Dedifferentiated amniotic fluid mesenchymal stem cell (primary cell): ENCODE data around the gene OR4D9.
A peak's percentile ranks its signal among the peaks of the same experiment; 100 is the strongest.
"Not testable (repeated sequence)": the region's sequence is repeated elsewhere in the genome, so short reads cannot be mapped to it uniquely, and the experiment has no call there.

ENCODE experiments used
- DNase-seq: peaks from one replicate; pipeline ENCODE4 v3.0.0-alpha.2; 2016; ENCODE audit errors: extremely low spot score

OR4D9 gene

GRCh38 chr11:59510941-59511589 lies at the start of gene OR4D9:
Gene OR4D9, plus strand, starts transcription at chr11:59511539. Its CDS starts 3,374 bp downstream, at chr11:59514913.
- DNase-seq = no peak

DNA sequence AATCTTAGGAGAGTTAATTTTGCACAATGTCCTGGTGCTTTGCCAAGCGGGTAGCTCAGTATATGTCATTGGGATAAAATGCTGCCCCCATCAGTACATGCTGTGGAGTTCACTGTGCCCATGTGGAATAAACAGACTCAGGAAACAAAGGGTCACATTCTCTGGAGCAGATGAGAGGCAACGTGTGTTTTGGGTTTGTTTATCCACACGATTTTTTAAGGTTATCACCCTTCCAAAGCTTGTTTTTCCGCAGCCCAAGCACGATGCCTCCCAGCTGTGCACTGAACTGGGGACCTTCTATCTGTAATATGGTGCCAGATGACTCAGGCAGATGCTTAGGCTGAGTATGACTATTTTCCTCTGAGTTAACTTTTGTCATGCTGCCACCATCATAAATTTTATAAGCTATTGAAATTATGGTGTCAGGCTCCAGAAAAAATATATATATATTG lies 48.1 kb upstream of the OR4D9 start:
- DNase-seq = no peak

GRCh38 chr11:59473015-59473414 lies 38.3 kb upstream of the OR4D9 start, which contains the start of gene OR4D10:
Gene OR4D10, plus strand, starts transcription at chr11:59473315. Its CDS starts 4,115 bp downstream, at chr11:59477430.
- no peak for DNase-seq

DNA sequence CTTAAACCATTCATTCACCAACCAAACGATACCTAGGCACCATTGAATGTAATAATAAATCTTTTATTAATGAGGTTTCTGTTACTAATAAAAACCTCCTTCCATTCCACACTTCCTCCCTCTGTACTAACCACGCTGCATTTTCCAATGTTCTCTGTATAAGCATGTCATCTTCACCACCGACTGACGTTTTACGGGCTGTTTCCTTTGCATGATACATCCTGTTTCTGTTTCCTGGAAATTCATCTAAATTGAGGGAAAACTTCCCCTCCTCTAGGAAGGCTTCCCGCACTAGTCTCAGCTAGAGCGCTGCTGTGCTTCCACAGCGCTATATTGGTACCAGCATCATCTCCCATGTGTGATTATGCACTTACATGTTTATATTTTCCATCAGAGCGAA lies 36.2 kb upstream of the OR4D9 start:
- no peak for DNase-seq

GRCh38 chr11:59479906-59480305 lies 31.4 kb upstream of the OR4D9 start:
- no peak for DNase-seq

DNA sequence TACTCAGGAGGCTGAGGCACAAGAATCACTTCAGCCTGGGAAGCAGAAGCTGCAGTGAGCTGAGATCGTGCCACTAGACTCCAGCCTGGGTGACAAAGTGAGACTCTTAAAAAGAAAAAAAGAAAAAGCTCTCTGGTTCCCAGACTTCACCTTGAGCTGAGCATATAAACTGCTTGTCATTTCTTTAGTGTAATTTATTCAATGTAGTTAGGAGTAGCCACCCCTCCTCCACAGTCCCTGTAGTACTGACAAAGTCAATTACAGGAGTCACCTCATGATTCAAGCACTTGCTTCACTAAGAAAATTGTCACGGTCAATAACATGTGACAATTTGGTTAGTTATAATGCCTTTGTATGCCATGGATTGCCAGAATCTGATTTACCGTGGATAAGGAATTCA lies 31.0 kb upstream of the OR4D9 start:
- DNase-seq = no peak

GRCh38 chr11:59501931-59502330 lies 9.4 kb upstream of the OR4D9 start:
- no peak for DNase-seq

GRCh38 chr11:59503276-59503675 lies 8.1 kb upstream of the OR4D9 start, which contains the start of gene OR4D11:
Gene OR4D11, plus strand, starts transcription at chr11:59503576. Its CDS starts 0 bp downstream, at chr11:59503576.
- DNase-seq = no peak

DNA sequence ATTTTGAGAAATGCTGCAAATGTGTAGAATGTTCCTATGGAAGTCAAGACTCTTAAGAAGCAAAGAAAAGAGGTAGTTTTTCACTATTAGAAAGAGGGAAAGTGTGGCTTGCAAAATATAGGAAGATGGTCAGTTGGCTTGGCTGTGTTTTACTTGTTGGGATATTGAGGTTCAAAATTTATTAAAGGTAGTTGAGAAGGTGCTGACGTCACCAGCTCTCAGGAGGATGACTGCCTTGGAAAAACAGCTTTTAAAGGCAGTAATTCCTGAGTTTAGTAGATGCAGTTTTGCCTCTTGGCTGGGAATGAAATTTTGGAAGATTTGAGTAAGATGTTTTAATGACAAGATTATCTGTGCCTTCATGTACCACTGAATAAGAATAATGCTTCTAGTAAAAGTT lies 336 bp downstream of the OR4D9 start:
- no peak for DNase-seq

GRCh38 chr11:59520139-59520538 lies 8.8 kb downstream of the OR4D9 start:
- DNase-seq = not testable (repeated sequence)

DNA sequence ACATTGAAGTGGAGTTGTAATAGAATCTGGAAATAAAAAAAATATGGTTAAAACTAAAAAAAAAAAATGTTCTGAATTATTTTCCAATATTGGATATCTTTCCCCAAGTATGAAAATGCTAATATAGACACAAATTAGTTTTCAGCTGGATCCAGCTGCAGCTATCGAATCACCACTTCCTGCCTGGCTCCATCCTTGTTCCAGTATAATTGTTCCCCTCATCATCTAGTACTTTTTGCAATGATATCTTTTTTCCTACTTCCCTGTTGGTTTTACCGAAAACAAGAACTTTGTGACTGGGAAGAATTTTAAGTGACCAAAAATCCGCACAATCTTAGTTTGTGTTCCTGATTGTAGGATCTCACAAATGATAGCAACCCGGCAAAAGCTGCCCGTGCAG lies 9.4 kb downstream of the OR4D9 start:
- DNase-seq = no peak

- no peak for DNase-seq
Measured at GRCh38 chr11:59523541-59523940, 12.2 kb downstream of the OR4D9 start.

GRCh38 chr11:59528711-59529110 lies 17.4 kb downstream of the OR4D9 start:
- no peak for DNase-seq

DNA sequence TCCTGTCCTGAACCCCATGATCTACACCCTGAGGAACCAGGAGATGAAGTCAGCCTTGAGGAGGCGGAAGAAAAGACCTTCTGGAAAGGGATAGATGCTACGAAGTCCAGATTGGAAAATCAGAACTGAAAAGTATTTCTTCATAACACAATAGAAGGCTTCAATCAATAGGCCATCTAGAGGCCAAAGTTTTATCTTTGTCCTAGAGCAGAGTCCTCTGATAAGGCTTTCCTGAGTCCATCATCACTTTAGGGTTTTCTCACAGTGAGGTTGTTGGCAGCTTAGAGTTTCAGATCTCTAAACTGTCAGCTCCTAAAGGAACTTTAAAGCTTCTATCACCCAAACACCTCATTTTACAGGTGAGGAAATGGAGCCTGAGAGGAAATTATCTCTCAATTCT lies 21.3 kb downstream of the OR4D9 start:
- no peak for DNase-seq

DNA sequence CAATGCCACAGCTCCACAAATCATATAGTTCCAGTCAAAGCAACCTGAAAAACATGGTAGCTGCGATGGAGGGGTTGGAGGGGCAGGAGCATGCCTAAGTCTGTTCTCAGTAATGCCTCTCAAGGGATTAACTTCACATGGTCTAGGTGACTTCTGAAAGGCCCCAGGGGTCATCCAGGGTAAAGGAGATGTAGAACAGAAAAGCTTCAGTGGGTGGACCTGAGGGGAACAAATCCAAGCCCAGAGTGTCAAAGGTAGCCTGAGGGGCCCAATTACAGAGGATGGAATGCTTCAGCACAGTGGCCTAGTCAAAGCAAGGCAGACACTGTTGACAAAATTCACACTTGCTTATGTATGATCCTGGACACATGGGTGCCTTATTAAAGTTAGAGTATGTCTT lies 23.3 kb downstream of the OR4D9 start:
- DNase-seq = no peak

- no peak for DNase-seq
Measured at GRCh38 chr11:59542142-59542810, 30.9 kb downstream of the OR4D9 start.

DNA sequence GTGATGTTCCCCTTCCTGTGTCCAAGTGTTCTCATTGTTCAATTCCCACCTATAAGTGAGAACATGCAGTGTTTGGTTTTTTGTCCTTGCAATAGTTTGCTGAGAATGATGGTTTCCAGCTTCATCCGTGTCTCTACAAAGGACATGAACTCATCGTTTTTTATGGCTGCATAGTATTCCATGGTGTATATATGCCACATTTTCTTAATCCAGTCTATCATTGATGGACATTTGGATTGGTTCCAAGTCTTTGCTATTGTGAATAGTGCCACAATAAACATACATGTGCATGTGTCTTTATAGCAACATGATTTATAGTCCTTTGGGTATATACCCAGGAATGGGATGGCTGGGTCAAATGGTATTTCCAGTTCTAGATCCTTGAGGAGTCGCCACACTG lies 32.4 kb downstream of the OR4D9 start:
- DNase-seq = not testable (repeated sequence)

DNA sequence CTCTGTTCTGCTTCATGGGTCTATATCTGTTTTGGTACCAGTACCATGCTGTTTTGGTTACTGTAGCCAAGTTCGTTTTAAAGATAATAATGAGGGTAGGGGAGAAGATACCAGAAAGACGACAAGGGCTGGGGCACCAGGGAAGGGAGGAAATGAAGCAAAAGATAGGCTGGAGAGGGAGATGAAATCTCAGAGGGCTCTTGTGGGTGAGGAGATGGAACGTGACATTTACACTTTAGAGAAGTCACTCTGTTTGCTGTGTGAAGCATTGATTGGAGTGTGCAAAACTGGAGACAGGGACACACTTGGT lies 33.5 kb downstream of the OR4D9 start:
- DNase-seq = no peak

- DNase-seq = no peak
Measured at GRCh38 chr11:59545179-59546020, 34.1 kb downstream of the OR4D9 start.

GRCh38 chr11:59547605-59548308 lies 36.4 kb downstream of the OR4D9 start:
- DNase-seq = not testable (repeated sequence)

GRCh38 chr11:59548309-59548656 lies 36.9 kb downstream of the OR4D9 start:
- no peak for DNase-seq

- DNase-seq = peak; percentile 92
Measured at GRCh38 chr11:59550368-59550841, 39.1 kb downstream of the OR4D9 start.
